Skeletal muscle satellite cell (primary cell): Measurements from ENCODE around the gene AQP5. TPM values are rescaled to one million over a fixed set of nuclear protein-coding genes. Genes with fewer than 3 reads are reported as not detected.
A peak's percentile ranks its signal among the peaks of the same experiment; 100 is the strongest.

Source experiments
- H3K27me3 ChIP-seq: 2 replicates; pipeline ENCODE4 v1.7.0; 2013; ENCODE audit warnings: low read length; ENCODE audit not compliant: control insufficient read depth, insufficient read depth
- H3K36me3 ChIP-seq: 2 replicates; pipeline ENCODE4 v1.7.0; 2013; ENCODE audit warnings: mild to moderate bottlenecking, control low read depth, low read length; ENCODE audit not compliant: insufficient read depth
- H3K4me1 ChIP-seq: 2 replicates; pipeline ENCODE4 v1.7.0; 2013; ENCODE audit warnings: low read length; ENCODE audit not compliant: control insufficient read depth, insufficient read depth
- H3K4me2 ChIP-seq: 2 replicates; pipeline ENCODE4 v1.7.0; 2013; ENCODE audit warnings: mild to moderate bottlenecking, low read length
- H3K4me3 ChIP-seq: 2 replicates; pipeline ENCODE4 v1.7.0; 2013; ENCODE audit warnings: low read length
- H3K9ac ChIP-seq: 2 replicates; pipeline ENCODE4 v1.7.0; 2013; ENCODE audit warnings: mild to moderate bottlenecking, low read depth, low read length, moderate library complexity
- H3K9me3 ChIP-seq: replicated peaks from 2 replicates; pipeline ENCODE4 v1.7.0; 2013; ENCODE audit warnings: mild to moderate bottlenecking, control low read depth, low read length
- total RNA-seq: library from RNA; depleted of rRNA; stranded (reverse); fragments of >200 nt; gene quantifications from 2 replicates; pipeline ENCODE4 v1.2.3, GENCODE V29; 2012; rRNA removed

Gene AQP5
- not detected in 2 replicates for total RNA-seq

DNA sequence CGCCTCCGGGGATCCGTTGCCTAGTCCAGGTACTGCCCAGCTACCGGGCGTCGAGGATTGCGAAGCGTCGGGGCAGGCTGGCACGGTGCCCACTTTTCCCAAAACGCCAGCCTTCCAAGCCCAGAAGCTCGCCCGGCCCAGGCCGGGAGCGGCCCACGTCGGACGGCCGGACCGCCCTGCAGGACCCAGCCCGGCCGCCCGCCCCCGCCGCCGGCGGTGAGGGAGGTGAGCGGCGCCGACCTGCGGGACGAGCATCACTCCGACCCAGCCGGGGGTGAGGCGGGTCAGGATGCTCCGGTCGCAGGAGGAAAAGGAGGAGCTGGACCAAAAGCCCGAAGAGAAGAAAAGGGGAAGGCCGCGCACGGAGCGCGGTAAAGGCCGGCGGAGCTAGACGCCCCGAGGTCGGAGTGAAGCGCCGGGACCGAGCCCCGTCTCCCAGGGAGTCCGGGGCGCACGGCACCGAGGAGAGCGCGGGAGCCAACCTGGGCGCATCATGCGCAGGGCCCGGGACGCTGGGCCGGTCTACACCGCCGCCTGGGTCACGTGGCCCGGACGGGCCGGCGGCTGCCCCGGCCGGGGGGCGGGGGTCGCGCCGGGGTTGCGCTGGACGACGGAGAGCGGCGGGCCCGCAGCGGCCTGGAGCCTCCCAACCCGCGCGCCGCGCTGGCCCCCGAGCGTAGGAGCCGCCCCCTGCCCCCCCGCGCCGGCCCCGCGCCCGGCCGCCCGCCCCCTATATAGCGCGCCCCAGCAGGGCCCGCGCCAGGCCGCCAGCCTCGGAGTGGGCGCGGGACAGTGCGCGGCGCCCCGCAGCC, at the start of gene AQP5:
Gene AQP5 (plus strand): TSS at position 762 of the 812 bp plus-strand sequence. CDS start 146 bp downstream, outside the sequence.
- peak within 1 kb of the TSS; percentile 69 for H3K4me2 ChIP-seq
- H3K9ac ChIP-seq: no peak within 1 kb of the TSS
- peak within 1 kb of the TSS; percentile 53 for H3K4me3 ChIP-seq
- no peaks in the 10 kb centered on the region for H3K9me3 ChIP-seq
- no peaks in the 10 kb centered on the region for H3K36me3 ChIP-seq
- peaks cover 25% of the 10 kb centered on the region for H3K4me1 ChIP-seq
- peaks cover 48% of the 10 kb centered on the region for H3K27me3 ChIP-seq

DNA sequence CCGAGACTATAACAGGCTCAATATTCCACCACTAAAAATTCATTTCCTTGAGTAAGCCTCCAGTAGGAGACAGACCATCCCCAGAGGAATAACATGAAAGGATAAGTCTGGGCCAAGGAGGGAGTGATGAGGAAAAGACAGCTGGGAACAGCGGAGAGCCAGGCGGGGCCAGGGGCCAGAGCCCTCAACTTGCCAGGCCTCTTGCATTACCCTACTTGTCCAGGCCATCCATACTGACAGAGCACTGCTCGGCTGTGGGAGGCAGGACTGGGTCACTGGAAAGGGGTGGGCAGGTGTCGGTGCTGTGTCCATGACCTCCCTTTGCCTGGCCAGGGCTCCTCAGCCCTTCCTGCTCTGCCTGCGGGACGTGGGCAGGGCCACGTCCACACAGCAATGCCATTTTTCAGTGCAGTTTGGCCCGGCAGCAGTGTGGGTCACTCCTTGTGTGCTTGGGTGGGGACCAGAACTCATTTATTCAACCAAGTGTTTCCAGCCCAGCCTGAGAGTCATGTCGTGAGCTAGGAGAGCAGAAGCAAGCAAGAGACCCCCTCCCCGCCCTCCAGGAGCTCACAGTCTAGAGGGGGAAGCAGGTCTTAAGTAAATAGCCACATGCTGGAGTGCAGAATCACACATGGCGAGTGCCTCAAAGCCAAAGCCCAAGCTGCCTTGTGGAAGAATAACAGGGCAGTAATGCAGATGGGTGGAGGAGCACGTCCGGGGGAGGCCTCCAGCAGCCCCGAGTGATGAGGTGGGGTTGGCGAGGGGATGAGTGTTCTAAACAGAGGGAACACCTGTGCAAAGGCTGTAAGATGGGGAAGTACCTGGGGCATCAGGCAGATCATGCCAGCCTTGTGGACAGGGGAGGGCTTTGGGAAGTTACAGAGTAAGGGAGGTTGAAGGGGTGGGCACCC, 49.1 kb upstream of the AQP5 start:
- H3K9me3 ChIP-seq: no peaks in the 10 kb centered on the region
- peaks cover 24% of the 10 kb centered on the region for H3K27me3 ChIP-seq
- no peak overlapping the region for H3K4me3 ChIP-seq
- H3K9ac ChIP-seq: no peak overlapping the region
- H3K4me1 ChIP-seq: peaks cover 9% of the 10 kb centered on the region
- H3K36me3 ChIP-seq: no peaks in the 10 kb centered on the region
- no peak overlapping the region for H3K4me2 ChIP-seq

- no peak overlapping the region for H3K4me2 ChIP-seq
- no peaks in the 10 kb centered on the region for H3K36me3 ChIP-seq
- peaks cover 9% of the 10 kb centered on the region for H3K4me1 ChIP-seq
- peaks cover 29% of the 10 kb centered on the region for H3K27me3 ChIP-seq
- H3K9me3 ChIP-seq: no peaks in the 10 kb centered on the region
- H3K4me3 ChIP-seq: no peak overlapping the region
- H3K9ac ChIP-seq: no peak overlapping the region
Observed at GRCh38 chr12:49916129-49916919, 45.3 kb upstream of the AQP5 start.

GRCh38 chr12:49917166-49917787, 44.4 kb upstream of the AQP5 start:
- no peak overlapping the region for H3K9ac ChIP-seq
- H3K4me3 ChIP-seq: no peak overlapping the region
- H3K4me1 ChIP-seq: peaks cover 9% of the 10 kb centered on the region
- H3K27me3 ChIP-seq: peaks cover 27% of the 10 kb centered on the region
- no peak overlapping the region for H3K4me2 ChIP-seq
- H3K9me3 ChIP-seq: no peaks in the 10 kb centered on the region
- H3K36me3 ChIP-seq: no peaks in the 10 kb centered on the region

GRCh38 chr12:49917788-49918173, 43.9 kb upstream of the AQP5 start:
- H3K9me3 ChIP-seq: no peaks in the 10 kb centered on the region
- no peak overlapping the region for H3K4me3 ChIP-seq
- H3K4me2 ChIP-seq: no peak overlapping the region
- H3K36me3 ChIP-seq: no peaks in the 10 kb centered on the region
- H3K4me1 ChIP-seq: peaks cover 9% of the 10 kb centered on the region
- H3K27me3 ChIP-seq: peaks cover 26% of the 10 kb centered on the region
- H3K9ac ChIP-seq: no peak overlapping the region

- H3K4me1 ChIP-seq: peaks cover 9% of the 10 kb centered on the region
- H3K9ac ChIP-seq: no peak overlapping the region
- H3K36me3 ChIP-seq: no peaks in the 10 kb centered on the region
- H3K27me3 ChIP-seq: peaks cover 16% of the 10 kb centered on the region
- H3K9me3 ChIP-seq: no peaks in the 10 kb centered on the region
- H3K4me3 ChIP-seq: no peak overlapping the region
- H3K4me2 ChIP-seq: peak overlapping the region; percentile 17
Observed at GRCh38 chr12:49920241-49920914, 41.3 kb upstream of the AQP5 start.

DNA sequence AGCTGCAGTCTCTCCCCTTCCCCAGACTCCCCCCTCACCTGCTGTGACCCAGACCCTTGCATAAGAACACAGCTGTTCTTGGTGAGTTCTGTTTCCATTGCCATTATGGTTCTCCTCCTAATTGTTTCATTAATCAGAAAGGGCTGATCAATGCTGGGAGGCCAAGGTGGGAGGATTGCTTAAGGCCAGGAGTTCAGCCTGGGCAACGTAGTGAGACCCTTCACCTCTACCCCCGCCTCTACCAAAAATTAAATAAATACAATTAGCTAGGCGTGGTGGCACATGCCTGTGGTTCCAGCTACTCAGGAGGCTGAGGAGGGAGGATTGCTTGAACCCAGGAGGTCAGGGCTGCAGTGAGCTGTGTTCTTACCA, 40.8 kb upstream of the AQP5 start:
- Histone ChIP-seq H3K9ac (no peak overlapping the region), H3K4me1 (peaks cover 9% of the 10 kb centered on the region), H3K4me3 (no peak overlapping the region), H3K9me3 (no peaks in the 10 kb centered on the region), H3K27me3 (peaks cover 14% of the 10 kb centered on the region), H3K36me3 (no peaks in the 10 kb centered on the region), H3K4me2 (no peak overlapping the region)

- no peaks in the 10 kb centered on the region for H3K9me3 ChIP-seq
- no peak overlapping the region for H3K9ac ChIP-seq
- no peak overlapping the region for H3K4me2 ChIP-seq
- peaks cover 9% of the 10 kb centered on the region for H3K4me1 ChIP-seq
- H3K4me3 ChIP-seq: no peak overlapping the region
- H3K36me3 ChIP-seq: no peaks in the 10 kb centered on the region
- peaks cover 12% of the 10 kb centered on the region for H3K27me3 ChIP-seq
Observed at GRCh38 chr12:49921299-49921698, 40.4 kb upstream of the AQP5 start.

- Histone ChIP-seq H3K9ac (no peak overlapping the region), H3K4me3 (no peak overlapping the region), H3K4me1 (peaks cover 9% of the 10 kb centered on the region), H3K27me3 (peaks cover 12% of the 10 kb centered on the region), H3K9me3 (no peaks in the 10 kb centered on the region), H3K36me3 (no peaks in the 10 kb centered on the region), H3K4me2 (no peak overlapping the region)
Observed at GRCh38 chr12:49921936-49922335, 39.7 kb upstream of the AQP5 start.

DNA sequence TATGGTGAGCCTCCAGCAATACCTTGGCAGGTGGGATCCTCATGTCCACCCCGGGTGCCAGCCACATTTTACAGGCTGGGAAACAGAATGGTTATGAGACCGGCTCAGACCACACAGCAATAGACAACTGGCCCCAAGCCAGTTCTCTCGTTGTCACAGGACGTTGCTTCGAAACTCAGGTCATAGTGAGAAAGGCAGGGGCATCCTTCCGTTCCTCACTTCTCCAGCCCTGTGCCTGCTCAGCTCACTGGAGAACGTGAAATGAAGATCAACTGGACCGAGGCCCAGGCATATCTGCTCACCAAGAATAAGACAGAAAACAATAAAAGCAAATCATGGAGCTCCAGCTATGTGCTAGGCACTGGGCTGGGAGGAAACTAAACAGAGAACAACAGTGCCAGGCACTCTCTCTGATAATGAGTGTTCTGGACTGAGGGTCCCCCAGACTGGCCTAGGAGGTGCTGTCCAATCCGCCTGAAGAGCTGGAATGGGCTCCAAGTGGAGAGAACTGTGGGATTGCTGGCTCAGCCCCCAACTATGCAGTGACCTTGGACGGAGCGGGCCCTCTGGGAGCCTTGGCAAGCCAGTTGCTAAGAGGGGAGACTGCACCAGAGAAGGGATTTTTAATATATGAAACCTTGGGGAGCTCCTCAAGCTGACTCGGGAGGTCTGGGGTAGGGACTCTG, 39.2 kb upstream of the AQP5 start:
- no peak overlapping the region for H3K9ac ChIP-seq
- no peak overlapping the region for H3K4me3 ChIP-seq
- H3K9me3 ChIP-seq: no peaks in the 10 kb centered on the region
- H3K4me2 ChIP-seq: no peak overlapping the region
- peaks cover 9% of the 10 kb centered on the region for H3K4me1 ChIP-seq
- H3K27me3 ChIP-seq: peaks cover 12% of the 10 kb centered on the region
- no peaks in the 10 kb centered on the region for H3K36me3 ChIP-seq
